Thyroid gland (tissue), 4 donors: Measurements from ENCODE around the gene ADGRD1. TPM values are rescaled to one million over a fixed set of nuclear protein-coding genes. Genes with fewer than 3 reads are reported as not detected.
A peak's percentile ranks its signal among the peaks of the same experiment; 100 is the strongest.
"Not testable (repeated sequence)": the region's sequence is repeated elsewhere in the genome, so short reads cannot be mapped to it uniquely, and the experiment has no call there.

Experiments used
- DNase-seq, 2 donors: peaks; one replicate each; pipeline ENCODE4 v3.0.0-alpha.2; 2019
- H3K27ac ChIP-seq, 3 donors: fragments of 200-600 bp; sonication (generic); 1 replicate in 2 of 3; 2 replicates in 1 of 3; pipeline ENCODE4 v1.5.1; 2016 to 2019; ENCODE audit warnings: mild to moderate bottlenecking in 1 of 3, moderate library complexity in 1 of 3
- H3K27me3 ChIP-seq: fragments of 200-600 bp; sonication (generic); one replicate; pipeline ENCODE4 v1.5.1; 2019
- H3K36me3 ChIP-seq, 2 donors: fragments of 200-600 bp; sonication (generic); one replicate each; pipeline ENCODE4 v1.5.1; 2016 to 2019
- H3K4me1 ChIP-seq, 2 donors: fragments of 200-600 bp; sonication (generic); one replicate each; pipeline ENCODE4 v1.5.1; 2017 to 2019
- H3K4me3 ChIP-seq, 3 donors: fragments of 200-600 bp; sonication (generic); replicated peaks in 1 of 3; 1 replicate in 2 of 3; 2 replicates in 1 of 3; pipeline ENCODE4 v1.5.1; 2016; ENCODE audit warnings: mild to moderate bottlenecking in 1 of 3
- H3K9me3 ChIP-seq: fragments of 200-600 bp; sonication (generic); one replicate; pipeline ENCODE4 v1.5.1; 2017
- CTCF ChIP-seq, 6 experiments: fragments of 200-600 bp in 3 of 6; fragments of 450-650 bp in 3 of 6; sonication (generic) in 3 of 6; IDR thresholded peaks; one replicate each; pipeline ENCODE4 v1.5.1; 2016 to 2019; ENCODE audit warnings: antibody characterized with exemption in 6 of 6, mild to moderate bottlenecking in 2 of 6, inconsistent platforms in 1 of 6, moderate library complexity in 1 of 6
- POLR2A ChIP-seq, 2 donors: fragments of 450-650 bp; IDR thresholded peaks; one replicate each; pipeline ENCODE4 v1.6.1; 2017; ENCODE audit warnings: antibody characterized with exemption in 2 of 2, mild to moderate bottlenecking in 2 of 2, moderate library complexity in 1 of 2
- WGBS, 2 donors: methylation state at CpG; one replicate each; pipeline ENCODE4 v1.1.5; 2017; 5-methylcytosine and 5-hydroxymethylcytosine counted together
- intact Hi-C: fragments of 100-400 bp; cut with DNase I; formaldehyde crosslinking; loops from one replicate; pipeline ENCODE4 v1.15.1; 2023
- total RNA-seq, 4 donors: library from RNA; depleted of rRNA; stranded (reverse); fragments of >200 nt; gene quantifications; one replicate each; pipeline ENCODE4 v1.2.3, GENCODE V29; 2016

Gene ADGRD1
- total RNA-seq, 4 donors from 2014 or later: 14.1 to 44.3 (median 24.7) TPM

- H3K4me1 ChIP-seq: no peaks in the 10 kb centered on the region
- H3K27me3 ChIP-seq: no peaks in the 10 kb centered on the region
- DNase-seq: no peak
- H3K9me3 ChIP-seq: no peaks in the 10 kb centered on the region
- intact Hi-C loops: no loop called here
- no peak overlapping the region for H3K27ac ChIP-seq
- no peaks in the 10 kb centered on the region for H3K36me3 ChIP-seq
- no peak overlapping the region for H3K4me3 ChIP-seq
- TF ChIP-seq POLR2A (IDR thresholded peaks at IDR 0.05): no peak
- no peak for TF ChIP-seq CTCF (IDR thresholded peaks at IDR 0.05)
- 75% methylated on average over 10 of the region's 10 CpGs for WGBS, 2 donors
Measured at GRCh38 chr12:130932061-130932930, 21.4 kb upstream of the ADGRD1 start.

GRCh38 chr12:130933269-130933995, 20.3 kb upstream of the ADGRD1 start:
- H3K9me3 ChIP-seq: no peaks in the 10 kb centered on the region
- no peak overlapping the region for H3K4me3 ChIP-seq
- H3K36me3 ChIP-seq: no peaks in the 10 kb centered on the region
- H3K27ac ChIP-seq: no peak overlapping the region
- DNase-seq: peak; percentile 18 to 55
- H3K27me3 ChIP-seq: no peaks in the 10 kb centered on the region
- WGBS, 2 donors: 57 to 62% methylated on average over 21 to 25 of the region's 38 CpGs
- intact Hi-C loops: no loop called here
- no peak for TF ChIP-seq CTCF (IDR thresholded peaks at IDR 0.05)
- TF ChIP-seq POLR2A (IDR thresholded peaks at IDR 0.05): no peak
- H3K4me1 ChIP-seq: no peaks in the 10 kb centered on the region

- H3K4me1 ChIP-seq: no peaks in the 10 kb centered on the region
- H3K36me3 ChIP-seq: no peaks in the 10 kb centered on the region
- intact Hi-C loops: no loop called here
- no peaks in the 10 kb centered on the region for H3K27me3 ChIP-seq
- H3K27ac ChIP-seq: no peak overlapping the region
- WGBS, 2 donors: 96% methylated on average over 2 of the region's 2 CpGs
- no peak for TF ChIP-seq POLR2A (IDR thresholded peaks at IDR 0.05)
- no peak for TF ChIP-seq CTCF (IDR thresholded peaks at IDR 0.05)
- H3K9me3 ChIP-seq: no peaks in the 10 kb centered on the region
- no peak for DNase-seq
- H3K4me3 ChIP-seq: no peak overlapping the region
Measured at GRCh38 chr12:130934753-130935152, 19.0 kb upstream of the ADGRD1 start.

GRCh38 chr12:130936561-130936960, 17.1 kb upstream of the ADGRD1 start:
- H3K4me1 ChIP-seq: no peaks in the 10 kb centered on the region
- H3K4me3 ChIP-seq: no peak overlapping the region
- intact Hi-C loops: no loop called here
- H3K9me3 ChIP-seq: no peaks in the 10 kb centered on the region
- no peak overlapping the region for H3K27ac ChIP-seq
- H3K36me3 ChIP-seq: no peaks in the 10 kb centered on the region
- TF ChIP-seq POLR2A (IDR thresholded peaks at IDR 0.05) (no peak), CTCF (IDR thresholded peaks at IDR 0.05) (no peak)
- WGBS, 2 donors: 28 to 43% methylated on average over 2 of the region's 2 CpGs
- no peaks in the 10 kb centered on the region for H3K27me3 ChIP-seq
- DNase-seq: no peak

- intact Hi-C loops: no loop called here
- 85 to 91% methylated on average over 2 of the region's 2 CpGs for WGBS, 2 donors
- H3K9me3 ChIP-seq: no peaks in the 10 kb centered on the region
- TF ChIP-seq POLR2A (IDR thresholded peaks at IDR 0.05): no peak
- TF ChIP-seq CTCF (IDR thresholded peaks at IDR 0.05): no peak
- no peak for DNase-seq
- no peaks in the 10 kb centered on the region for H3K4me1 ChIP-seq
- H3K27me3 ChIP-seq: no peaks in the 10 kb centered on the region
- H3K4me3 ChIP-seq: no peak overlapping the region
- no peaks in the 10 kb centered on the region for H3K36me3 ChIP-seq
- no peak overlapping the region for H3K27ac ChIP-seq
Measured at GRCh38 chr12:130937063-130937462, 16.6 kb upstream of the ADGRD1 start.

- H3K27ac ChIP-seq, H3K4me3 ChIP-seq, H3K27me3 ChIP-seq, H3K4me1 ChIP-seq, H3K36me3 ChIP-seq, H3K9me3 ChIP-seq, DNase-seq, intact Hi-C loops: not testable (repeated sequence)
- 96% methylated on average over 3 of the region's 3 CpGs for WGBS, 2 donors
Measured at GRCh38 chr12:130937546-130937945, 16.2 kb upstream of the ADGRD1 start.
